NAMALWA (cell line): ENCODE data around the gene PSMA8.
"Not testable (repeated sequence)": the region's sequence is repeated elsewhere in the genome, so short reads cannot be mapped to it uniquely, and the experiment has no call there.

ENCODE experiments used
- DNase-seq: peaks from one replicate; pipeline ENCODE4 v3.0.0-alpha.2; 2015; ENCODE audit warnings: low spot score

The PSMA8 gene

GRCh38 chr18:26133652-26134051 lies at the start of gene PSMA8:
TSS of gene PSMA8 (plus strand) at chr18:26133869. CDS start at chr18:26133966, 97 bp downstream.
- DNase-seq, result no peak

GRCh38 chr18:26085056-26085455 lies 48.6 kb upstream of the PSMA8 start:
- no peak for DNase-seq

DNA sequence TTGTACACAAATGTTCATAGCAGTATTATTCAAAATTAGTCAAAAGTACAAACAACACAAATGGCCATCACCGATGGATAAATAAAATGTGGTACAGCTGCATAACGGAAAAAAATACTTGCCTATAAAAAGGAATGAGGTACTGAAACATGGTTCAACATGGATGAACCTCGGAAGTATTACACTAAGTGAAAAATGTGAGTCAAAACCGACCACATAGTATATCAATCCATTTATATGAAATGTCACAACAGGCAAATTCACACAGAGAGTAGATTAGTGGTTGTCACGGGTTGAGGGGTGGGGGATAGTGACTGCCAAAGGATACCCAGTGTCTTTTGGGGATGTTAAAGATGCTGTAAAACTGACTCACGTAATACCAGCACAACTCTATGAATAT lies 46.7 kb upstream of the PSMA8 start:
- peak; percentile 15 for DNase-seq

DNA sequence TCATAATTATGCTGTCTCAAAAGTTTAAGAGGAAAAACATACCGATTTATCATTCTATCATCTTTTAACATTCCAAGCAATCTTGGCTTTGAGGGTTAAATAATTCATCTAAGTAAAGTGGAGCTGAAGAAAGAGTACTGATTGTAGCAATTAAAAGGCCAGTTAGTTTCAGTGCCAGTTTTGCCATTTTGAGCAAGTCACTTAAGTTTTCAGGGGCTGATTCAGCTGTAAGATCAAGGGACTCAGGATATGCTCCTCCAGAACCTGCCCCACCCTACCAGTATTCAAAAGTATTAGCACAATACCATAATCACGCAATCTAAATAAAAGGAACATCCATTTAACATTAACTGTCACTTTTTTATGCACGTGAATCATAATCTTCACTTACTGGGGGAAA lies 45.2 kb upstream of the PSMA8 start:
- peak; percentile 33 for DNase-seq

DNA sequence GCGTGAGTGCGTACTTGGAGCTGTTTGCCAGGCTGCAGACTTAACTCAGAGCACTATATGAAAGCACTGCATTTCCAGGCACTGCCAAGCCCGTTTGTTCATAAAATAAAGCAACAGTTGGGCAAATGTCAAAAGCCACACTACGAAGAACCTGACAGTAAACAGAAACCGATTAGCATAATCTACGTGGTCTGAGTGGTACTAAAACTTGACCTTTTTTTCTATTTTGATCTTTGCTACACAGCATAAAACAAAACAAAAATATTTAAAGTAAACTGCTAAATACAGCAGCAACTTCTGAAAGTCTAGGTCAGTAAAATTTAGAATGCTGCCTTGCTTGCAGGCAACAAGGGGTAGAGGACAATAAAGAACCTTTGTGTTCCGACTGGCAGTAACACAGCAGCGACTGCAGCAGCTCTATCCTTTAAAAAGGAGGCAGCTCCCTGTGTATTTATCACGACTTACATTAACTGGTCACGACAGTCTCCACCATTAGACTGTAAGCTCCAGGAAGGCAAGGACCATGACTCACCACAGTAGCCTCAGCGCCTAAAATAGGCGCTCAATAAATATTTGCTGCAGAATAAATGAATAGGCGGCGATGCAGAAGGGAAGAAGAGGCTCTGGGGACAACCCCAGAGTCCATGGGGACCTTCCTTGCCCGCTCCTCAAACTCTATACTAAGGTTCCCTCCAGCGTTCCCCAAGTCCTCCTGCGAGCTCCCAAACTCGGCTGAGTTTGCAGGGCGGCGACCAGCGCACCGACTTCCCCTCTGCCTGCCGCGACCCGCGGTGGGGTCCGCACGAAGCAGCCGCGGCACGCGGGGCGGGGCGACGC lies 44.2 kb upstream of the PSMA8 start:
- peak; percentile 59 for DNase-seq

- DNase-seq, result peak; percentile 95
These were observed 43.3 kb upstream of the PSMA8 start, which contains the start of gene SS18 for GRCh38 chr18:26090130-26091046. TSS of gene SS18 (minus strand) at chr18:26090613. CDS start at chr18:26090569, 44 bp downstream.

DNA sequence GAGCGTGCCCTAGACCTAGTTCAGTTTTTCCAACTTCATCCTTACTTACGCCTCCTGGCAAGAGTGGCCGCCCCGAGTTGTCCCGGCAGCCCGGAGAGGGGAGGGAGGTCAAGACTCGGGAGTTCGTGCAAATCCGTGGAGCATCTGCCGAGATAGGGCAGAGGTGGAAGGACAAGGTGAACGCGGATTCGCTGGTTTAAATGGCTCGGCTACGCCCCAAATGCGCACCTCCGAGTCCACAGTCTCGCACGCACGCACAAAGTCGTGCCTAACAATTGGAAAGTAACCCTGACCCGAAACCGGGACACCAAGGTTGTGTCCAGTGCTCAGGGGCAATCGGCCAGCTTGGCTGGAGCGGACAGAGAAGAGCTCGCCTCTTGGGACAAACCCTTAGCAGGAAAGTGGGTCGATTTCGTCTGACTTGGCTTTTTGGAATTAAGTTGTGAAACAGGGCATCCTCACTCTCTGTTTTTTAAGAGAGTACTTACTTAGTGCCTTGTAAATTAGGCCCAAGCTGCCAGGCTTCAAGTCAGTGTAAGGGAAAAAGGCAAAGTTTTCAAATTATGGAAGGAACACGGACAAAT lies 42.5 kb upstream of the PSMA8 start:
- no peak for DNase-seq

- DNase-seq, result no peak
These were observed 36.8 kb upstream of the PSMA8 start for GRCh38 chr18:26096852-26097251.

DNA sequence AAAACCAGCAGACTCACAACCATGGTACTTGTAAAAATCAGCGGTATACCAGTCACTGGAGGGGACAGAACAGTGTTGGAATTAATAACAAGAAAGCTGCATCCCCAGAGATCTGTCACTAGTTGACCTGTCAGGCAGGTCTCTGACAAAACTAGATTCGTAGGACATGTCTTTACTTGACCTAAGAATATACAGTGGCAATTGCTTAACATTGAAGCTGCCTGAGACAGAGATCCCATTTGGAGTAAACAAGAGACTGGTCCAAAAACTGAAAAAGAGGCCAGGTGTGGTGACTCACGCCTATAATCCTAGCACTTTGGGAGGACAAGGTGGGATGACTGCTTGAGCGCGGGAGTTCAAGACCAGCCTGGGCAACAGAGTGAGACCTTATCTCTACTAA lies 36.1 kb upstream of the PSMA8 start:
- no peak for DNase-seq

GRCh38 chr18:26103579-26103978 lies 30.1 kb upstream of the PSMA8 start:
- peak; percentile 54 for DNase-seq

- no peak for DNase-seq
These were observed 29.6 kb upstream of the PSMA8 start for GRCh38 chr18:26104035-26104434.

- no peak for DNase-seq
These were observed 14.4 kb upstream of the PSMA8 start for GRCh38 chr18:26119246-26119645.

DNA sequence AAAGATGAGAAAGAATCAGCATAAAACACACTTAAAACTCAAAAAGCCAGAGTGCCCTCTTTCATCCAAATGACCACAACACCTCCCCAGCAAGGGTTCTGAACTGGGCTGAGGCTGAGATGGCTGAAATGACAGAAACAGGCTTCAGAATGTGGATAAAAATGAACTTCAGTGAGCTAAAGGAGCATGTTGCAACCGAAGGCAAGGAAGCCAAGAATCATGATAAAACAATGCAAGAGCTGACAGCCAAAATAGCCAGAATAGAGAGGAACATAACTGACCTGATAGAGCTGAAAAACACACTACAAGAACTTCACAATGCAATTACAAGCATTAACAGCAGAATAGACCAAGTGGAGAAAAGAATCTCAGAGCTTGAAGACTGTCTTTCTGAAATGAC lies 12.2 kb upstream of the PSMA8 start:
- no peak for DNase-seq

DNA sequence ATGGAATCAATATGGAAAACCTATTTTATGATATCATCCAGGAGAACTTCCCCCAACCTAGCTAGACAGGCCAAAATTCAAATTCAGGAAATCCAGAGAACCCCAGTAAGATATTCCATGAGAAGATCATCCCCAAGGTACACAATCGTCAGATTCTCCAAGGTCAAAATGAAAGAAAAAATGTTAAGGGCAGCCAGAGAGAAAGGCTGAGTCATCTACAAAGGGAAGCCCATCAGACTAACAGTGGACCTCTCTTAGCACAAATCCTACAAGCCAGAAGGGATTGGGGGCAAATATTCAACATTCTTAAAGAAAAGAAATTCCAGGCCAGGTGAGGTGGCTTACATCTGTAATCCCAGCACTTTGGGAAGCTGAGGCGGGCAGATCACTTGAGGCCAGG lies 11.7 kb upstream of the PSMA8 start:
- not testable (repeated sequence) for DNase-seq

GRCh38 chr18:26127786-26128185 lies 5.9 kb upstream of the PSMA8 start:
- DNase-seq, result no peak

DNA sequence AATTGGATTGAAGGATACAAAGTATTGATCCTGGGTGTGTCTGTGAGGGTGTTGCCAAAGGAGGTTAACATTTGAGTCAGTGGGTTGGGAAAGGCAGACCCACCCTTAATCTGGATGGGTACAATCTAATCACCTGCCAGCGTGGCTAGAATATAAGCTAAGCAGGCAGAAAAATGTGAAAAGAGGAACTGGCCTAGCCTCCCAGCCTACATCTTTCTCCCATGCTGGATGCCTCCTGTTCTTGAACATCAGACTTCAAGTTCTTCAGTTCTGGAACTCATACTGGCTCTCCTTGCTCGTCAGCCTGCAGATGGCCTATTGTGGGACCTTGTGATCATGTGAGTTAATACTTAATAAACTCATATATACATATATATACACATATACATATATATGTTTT lies 5.5 kb upstream of the PSMA8 start:
- DNase-seq, result not testable (repeated sequence)

DNA sequence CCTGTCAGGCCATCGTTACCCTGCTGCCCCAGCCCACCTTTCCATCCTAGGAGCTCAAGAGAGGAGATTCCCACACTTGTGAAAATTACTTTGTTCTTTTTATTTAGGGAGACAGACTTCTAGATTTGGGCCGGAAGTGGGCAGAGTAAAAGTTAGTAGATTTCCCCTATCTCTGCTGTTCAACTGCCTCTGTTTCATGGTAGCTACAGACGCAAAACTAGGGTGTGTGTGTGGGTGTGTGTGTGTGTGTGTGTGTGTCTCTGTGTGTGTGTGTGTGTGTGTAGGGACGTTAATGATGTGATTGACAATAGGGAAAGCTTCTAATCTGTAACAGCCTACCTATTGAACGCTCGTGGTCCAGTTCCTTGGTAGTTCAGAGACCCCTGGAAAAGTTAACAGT lies 438 bp downstream of the PSMA8 start:
- no peak for DNase-seq

DNA sequence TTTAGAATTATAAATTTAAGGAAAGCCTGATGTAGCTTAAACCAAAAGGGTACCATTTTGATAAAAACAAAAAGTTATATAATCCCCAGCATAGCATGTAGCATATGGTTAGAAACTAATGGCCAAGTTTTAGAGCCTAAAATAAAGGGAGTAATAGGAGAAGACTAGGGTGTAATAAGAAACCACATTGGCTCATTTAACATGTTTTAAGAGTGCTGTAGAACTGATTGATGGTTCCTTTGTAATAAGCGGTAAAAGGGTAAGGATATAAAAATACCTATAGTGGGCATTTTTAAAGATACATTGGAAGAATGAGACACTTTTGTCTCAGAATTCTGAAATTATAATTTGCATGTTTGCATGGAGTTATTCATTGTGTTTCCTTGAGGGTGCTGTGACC lies 1.9 kb downstream of the PSMA8 start:
- DNase-seq, result no peak

DNA sequence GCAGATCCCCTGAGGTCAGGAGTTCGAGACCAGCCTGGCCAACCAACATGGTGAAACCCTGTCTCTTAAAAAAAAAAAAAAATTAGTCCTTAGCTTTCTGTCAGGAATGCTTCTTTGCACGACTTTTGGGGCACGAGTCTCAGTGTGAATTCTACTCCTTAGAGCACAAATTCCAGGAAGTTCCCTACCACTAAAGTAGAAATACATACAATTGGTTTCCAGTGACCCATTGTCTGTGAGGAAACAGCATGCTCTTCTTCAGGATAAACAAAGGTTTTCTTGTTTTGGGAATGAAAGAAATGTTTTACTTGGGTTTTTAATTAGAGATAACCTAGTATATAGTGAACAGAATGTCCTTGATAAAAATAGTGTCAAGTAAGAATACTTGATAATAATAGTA lies 23.7 kb downstream of the PSMA8 start:
- DNase-seq, result no peak

DNA sequence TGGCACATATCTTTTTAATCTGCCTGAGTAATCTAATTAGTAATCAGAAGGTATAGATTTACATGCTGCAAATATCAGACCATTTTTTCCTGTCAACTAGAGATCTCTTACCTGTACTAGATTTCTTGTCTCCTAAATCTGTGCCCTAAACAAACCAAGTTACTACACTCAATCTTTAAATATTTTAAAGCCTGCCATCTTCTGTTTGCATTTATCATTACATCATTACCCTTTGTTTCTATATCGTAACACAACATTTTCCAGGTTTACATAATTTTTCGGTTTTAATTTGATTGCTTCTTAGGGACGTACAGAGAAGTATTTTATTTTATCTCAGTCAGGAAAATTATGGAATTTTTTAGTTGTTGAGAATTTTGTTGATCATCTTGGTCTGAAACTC lies 25.7 kb downstream of the PSMA8 start:
- peak; percentile 56 for DNase-seq

DNA sequence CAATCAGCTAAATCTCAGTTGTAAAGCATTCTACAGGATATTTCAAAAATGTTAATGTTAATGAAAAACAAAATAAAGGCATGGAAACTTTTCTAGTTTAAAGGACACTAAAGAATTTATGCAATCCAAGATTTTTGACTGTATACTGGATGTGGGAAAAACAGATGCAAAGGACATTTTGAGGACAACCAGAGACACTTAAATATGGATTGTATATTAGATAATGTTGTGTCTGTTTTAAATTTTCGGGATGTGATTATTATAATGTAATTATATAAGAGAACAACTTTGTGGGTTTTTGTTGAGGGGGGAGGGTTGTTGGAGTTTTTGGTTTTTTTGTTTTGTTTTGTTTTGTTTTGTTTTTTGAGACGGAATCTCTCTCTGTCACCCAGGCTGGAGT lies 30.9 kb downstream of the PSMA8 start:
- DNase-seq, result no peak

DNA sequence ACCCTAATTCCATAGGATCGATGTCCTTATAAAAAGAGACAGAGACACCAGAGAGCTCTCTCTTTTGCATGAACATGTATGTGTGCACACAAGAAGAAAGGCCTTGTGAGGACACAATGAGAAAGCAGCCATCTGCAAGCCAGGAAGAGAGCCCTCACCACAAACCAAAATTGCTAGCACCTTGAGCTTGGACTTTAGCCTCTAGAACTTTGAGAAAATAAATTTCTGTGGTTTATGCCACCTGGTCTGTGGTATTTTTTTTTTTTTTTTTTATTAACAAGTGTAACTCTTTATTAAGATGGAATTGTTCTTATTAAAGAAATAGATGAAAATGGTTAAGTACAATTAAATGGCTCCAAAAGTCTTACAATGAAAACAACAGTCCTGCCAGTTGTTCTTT lies 33.9 kb downstream of the PSMA8 start:
- peak; percentile 88 for DNase-seq

DNA sequence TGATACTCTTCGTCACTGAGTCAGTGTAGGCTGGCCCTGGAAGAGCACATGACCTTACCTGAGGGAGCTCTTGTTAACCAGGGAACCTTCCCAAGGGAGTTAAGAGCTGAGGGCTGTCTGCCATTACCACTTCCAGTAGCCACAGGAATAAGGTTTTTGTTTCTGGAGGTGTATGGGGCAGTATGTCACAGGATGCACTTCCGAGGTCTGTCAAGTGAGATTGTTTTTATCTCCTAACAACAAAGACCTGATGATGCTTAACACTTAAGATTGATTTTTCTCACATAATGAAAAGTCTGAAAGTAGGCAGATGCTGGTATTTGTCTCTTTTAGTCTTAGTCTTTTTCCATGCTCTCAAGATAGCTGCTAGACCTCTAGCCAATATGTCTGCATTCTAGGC lies 41.8 kb downstream of the PSMA8 start:
- DNase-seq, result no peak
